SU-DHL-6 (cell line): ENCODE data around the gene ZNF577.

ENCODE experiments used
- CTCF ChIP-seq: fragments of 200-600 bp; sonication (generic); IDR thresholded peaks from one replicate; pipeline ENCODE4 v1.5.1; 2017; ENCODE audit warnings: antibody characterized with exemption, mild to moderate bottlenecking, low read length, moderate library complexity; ENCODE audit not compliant: insufficient read depth, poor library complexity, severe bottlenecking
- EZH2phosphoT487 ChIP-seq: fragments of 200-600 bp; sonication (generic), shearing (Covaris generic); conservative IDR thresholded peaks from 2 replicates; pipeline ENCODE4 v1.6.1; 2018; ENCODE audit warnings: mild to moderate bottlenecking, antibody characterized with exemption, low read length, moderate library complexity, mixed read lengths

- TF ChIP-seq CTCF: no peak
- TF ChIP-seq EZH2phosphoT487: no peak
These were observed 31.9 kb upstream of the ZNF577 start for GRCh38 chr19:51919606-51920005.
